KMS-11 (cell line): ENCODE results near the gene PPM1M.
"Not testable (repeated sequence)": the region's sequence is repeated elsewhere in the genome, so short reads cannot be mapped to it uniquely, and the experiment has no call there.

Experiments used
- H2AFZ ChIP-seq: fragments of 200-600 bp; sonication (generic); 2 replicates; pipeline ENCODE4 v1.6.1; 2016; ENCODE audit warnings: antibody characterized with exemption, mixed run types, low read depth
- H3K27ac ChIP-seq: fragments of 200-600 bp; sonication (generic); 2 replicates; pipeline ENCODE4 v1.6.1; 2016; ENCODE audit warnings: mild to moderate bottlenecking, mixed run types
- H3K27me3 ChIP-seq: fragments of 200-600 bp; sonication (generic); 2 replicates; pipeline ENCODE4 v1.6.1; 2017; ENCODE audit warnings: mild to moderate bottlenecking, low read depth, mixed run types, moderate library complexity; ENCODE audit not compliant: insufficient read depth
- H3K36me3 ChIP-seq: fragments of 200-600 bp; sonication (generic); 2 replicates; pipeline ENCODE4 v1.6.1; 2017; ENCODE audit warnings: mild to moderate bottlenecking, mixed run types; ENCODE audit not compliant: insufficient read depth
- H3K4me1 ChIP-seq: fragments of 200-600 bp; sonication (generic); 2 replicates; pipeline ENCODE4 v1.6.1; 2016; ENCODE audit warnings: mild to moderate bottlenecking, low read depth, mixed run types; ENCODE audit not compliant: poor library complexity, severe bottlenecking
- H3K4me2 ChIP-seq: fragments of 200-600 bp; sonication (generic); 2 replicates; pipeline ENCODE4 v1.7.0; 2016; ENCODE audit warnings: mild to moderate bottlenecking, mixed run types
- H3K4me3 ChIP-seq: fragments of 200-600 bp; sonication (generic); IDR thresholded peaks from 2 replicates; pipeline ENCODE4 v1.6.1; 2017; ENCODE audit warnings: low read depth, low read length, mixed read lengths; ENCODE audit not compliant: insufficient read depth
- H3K79me2 ChIP-seq: fragments of 200-600 bp; sonication (generic); 2 replicates; pipeline ENCODE4 v1.6.1; 2016; ENCODE audit warnings: low read depth, mixed run types; ENCODE audit not compliant: insufficient read depth
- H3K9ac ChIP-seq: fragments of 200-600 bp; sonication (generic); 2 replicates; pipeline ENCODE4 v1.6.1; 2016; ENCODE audit warnings: mild to moderate bottlenecking, mixed run types
- H4K20me1 ChIP-seq: fragments of 200-600 bp; sonication (generic); 2 replicates; pipeline ENCODE4 v1.6.1; 2016; ENCODE audit warnings: mild to moderate bottlenecking, mixed run types; ENCODE audit not compliant: insufficient read depth
- TF ChIP-seq, protein P1 (sequence below): fragments of 200-600 bp; sonication (generic); conservative IDR thresholded peaks from 2 replicates; pipeline ENCODE4 v1.6.1; 2017; ENCODE audit warnings: low read depth, mild to moderate bottlenecking, antibody characterized with exemption, low read length, moderate library complexity, mixed read lengths

Gene PPM1M

DNA sequence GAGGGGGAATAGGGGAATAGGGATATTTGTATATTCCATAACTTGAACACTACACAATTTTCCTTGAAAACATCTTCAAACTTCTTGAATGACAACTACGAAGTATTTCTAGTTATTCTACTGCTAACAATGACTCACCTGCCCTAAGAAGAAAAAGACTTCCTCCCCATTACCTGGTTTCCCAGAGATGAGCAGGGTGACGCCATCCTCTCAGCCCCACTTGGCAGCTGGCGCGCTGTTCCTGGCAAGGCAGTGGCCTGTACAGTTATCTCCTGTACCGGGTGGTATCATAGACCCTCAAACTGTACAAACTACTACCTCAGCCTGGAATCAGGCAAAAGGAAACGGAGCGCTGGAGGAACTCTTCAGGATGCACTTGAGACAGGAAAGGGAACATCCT lies 22.5 kb downstream of the PPM1M start:
- Histone ChIP-seq H3K4me2 (no peak overlapping the region), H3K79me2 (peaks cover 77% of the 10 kb centered on the region), H3K36me3 (0 out of 2 replicates have a peak, but pooled peaks cover 3% of the 10 kb centered on the region), H4K20me1 (peaks cover 16% of the 10 kb centered on the region), H3K27me3 (no peaks in the 10 kb centered on the region), H3K4me1 (peaks cover 50% of the 10 kb centered on the region), H3K9ac (no peak overlapping the region), H3K4me3 (no peak overlapping the region), H3K27ac (no peak overlapping the region), H2AFZ (no peak overlapping the region)
- TF ChIP-seq, protein P1, sequence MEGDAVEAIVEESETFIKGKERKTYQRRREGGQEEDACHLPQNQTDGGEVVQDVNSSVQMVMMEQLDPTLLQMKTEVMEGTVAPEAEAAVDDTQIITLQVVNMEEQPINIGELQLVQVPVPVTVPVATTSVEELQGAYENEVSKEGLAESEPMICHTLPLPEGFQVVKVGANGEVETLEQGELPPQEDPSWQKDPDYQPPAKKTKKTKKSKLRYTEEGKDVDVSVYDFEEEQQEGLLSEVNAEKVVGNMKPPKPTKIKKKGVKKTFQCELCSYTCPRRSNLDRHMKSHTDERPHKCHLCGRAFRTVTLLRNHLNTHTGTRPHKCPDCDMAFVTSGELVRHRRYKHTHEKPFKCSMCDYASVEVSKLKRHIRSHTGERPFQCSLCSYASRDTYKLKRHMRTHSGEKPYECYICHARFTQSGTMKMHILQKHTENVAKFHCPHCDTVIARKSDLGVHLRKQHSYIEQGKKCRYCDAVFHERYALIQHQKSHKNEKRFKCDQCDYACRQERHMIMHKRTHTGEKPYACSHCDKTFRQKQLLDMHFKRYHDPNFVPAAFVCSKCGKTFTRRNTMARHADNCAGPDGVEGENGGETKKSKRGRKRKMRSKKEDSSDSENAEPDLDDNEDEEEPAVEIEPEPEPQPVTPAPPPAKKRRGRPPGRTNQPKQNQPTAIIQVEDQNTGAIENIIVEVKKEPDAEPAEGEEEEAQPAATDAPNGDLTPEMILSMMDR, result no peak

DNA sequence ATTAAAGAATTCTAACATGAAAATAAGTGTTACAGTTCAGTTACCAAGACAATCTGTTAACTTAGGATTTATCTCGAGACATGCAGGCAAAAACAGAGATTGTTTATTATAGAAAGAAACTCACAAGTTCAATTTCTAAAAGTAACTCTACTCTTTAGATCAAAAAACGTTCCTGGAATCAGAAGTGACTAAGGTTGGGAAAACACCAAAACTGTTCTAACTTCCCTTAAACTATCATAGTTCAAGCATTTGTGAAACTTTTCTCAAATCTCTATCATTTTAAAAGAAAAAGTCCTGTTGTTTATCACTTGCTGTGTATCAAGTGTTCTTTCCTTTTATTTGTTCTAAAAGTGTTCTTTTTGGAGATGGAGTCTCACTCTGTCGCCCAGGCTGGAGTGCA lies 24.2 kb downstream of the PPM1M start:
- H4K20me1 ChIP-seq, result peaks cover 17% of the 10 kb centered on the region
- H3K27ac ChIP-seq, result no peak overlapping the region

DNA sequence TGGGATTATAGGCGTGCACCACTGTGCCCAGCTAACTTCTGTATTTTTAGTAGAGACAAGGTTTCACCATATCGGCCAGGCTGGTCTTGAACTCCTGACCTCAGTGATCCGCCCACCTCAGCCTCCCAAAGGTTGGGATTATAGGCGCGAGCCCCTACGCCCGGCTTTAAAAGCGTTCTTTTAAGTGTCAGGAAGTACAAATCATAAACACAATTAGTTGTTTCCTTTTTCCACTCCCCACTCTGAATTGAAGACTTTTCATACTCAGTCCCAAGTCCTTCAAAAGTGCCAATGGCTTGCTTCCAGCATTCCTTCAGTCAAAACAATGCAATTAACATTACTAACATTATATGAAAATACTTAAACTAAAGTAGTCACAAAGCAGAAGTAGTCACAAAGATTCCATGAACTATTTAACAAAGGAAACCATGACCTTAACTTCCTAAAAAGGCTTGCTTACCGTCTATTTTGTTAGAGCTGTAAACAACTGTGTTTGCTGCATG lies 24.7 kb downstream of the PPM1M start:
- Histone ChIP-seq H2AFZ (no peak overlapping the region), H3K27me3 (no peaks in the 10 kb centered on the region), H3K4me2 (peak overlapping the region; percentile 16), H3K36me3 (0 out of 2 replicates have a peak, but pooled peaks cover 3% of the 10 kb centered on the region), H3K4me3 (no peak overlapping the region), H3K9ac (no peak overlapping the region), H3K27ac (no peak overlapping the region; the same call in 1 of the 2 replicates), H3K4me1 (peaks cover 56% of the 10 kb centered on the region), H4K20me1 (peaks cover 22% of the 10 kb centered on the region), H3K79me2 (peaks cover 91% of the 10 kb centered on the region)
- TF ChIP-seq, protein P1, result no peak

More for the DNA sequence above, 24.2 kb downstream of the PPM1M start:
- Histone ChIP-seq H3K4me3 (no peak overlapping the region), H3K36me3 (0 out of 2 replicates have a peak, but pooled peaks cover 3% of the 10 kb centered on the region), H3K79me2 (peaks cover 85% of the 10 kb centered on the region), H3K27me3 (no peaks in the 10 kb centered on the region), H3K9ac (no peak overlapping the region), H3K4me1 (peaks cover 51% of the 10 kb centered on the region), H3K4me2 (no peak overlapping the region; the same call in 1 of the 2 replicates), H2AFZ (no peak overlapping the region)
- TF ChIP-seq, protein P1, result no peak

DNA sequence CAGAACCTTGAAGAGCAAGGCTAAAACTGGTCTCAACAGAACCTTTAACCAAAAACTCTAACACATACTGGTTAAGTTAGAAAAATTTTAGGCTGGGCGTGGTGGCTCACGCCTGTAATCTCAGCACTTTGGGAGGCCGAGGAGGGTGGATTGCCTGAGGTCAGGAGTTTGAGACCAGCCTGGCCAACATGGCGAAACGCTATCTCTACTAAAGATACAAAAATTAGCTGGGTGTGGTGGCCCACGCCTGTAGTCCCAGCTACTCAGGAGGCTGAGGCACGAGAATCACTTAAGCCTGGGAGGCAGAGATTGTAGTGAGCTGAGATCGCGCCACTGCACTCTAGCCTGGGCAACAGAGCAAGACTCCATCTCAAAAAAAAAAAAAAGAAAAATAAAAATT lies 26.6 kb downstream of the PPM1M start:
- H3K4me1 ChIP-seq, result peaks cover 71% of the 10 kb centered on the region
- not testable (repeated sequence) for H3K36me3 ChIP-seq, H3K9ac ChIP-seq, H2AFZ ChIP-seq, H3K27me3 ChIP-seq, H3K4me3 ChIP-seq
- peaks cover 100% of the 10 kb centered on the region for H3K79me2 ChIP-seq
- peak overlapping the region; percentile 52 for H3K27ac ChIP-seq
- H4K20me1 ChIP-seq, result peaks cover 24% of the 10 kb centered on the region
- H3K4me2 ChIP-seq, result peak overlapping the region; percentile 69

DNA sequence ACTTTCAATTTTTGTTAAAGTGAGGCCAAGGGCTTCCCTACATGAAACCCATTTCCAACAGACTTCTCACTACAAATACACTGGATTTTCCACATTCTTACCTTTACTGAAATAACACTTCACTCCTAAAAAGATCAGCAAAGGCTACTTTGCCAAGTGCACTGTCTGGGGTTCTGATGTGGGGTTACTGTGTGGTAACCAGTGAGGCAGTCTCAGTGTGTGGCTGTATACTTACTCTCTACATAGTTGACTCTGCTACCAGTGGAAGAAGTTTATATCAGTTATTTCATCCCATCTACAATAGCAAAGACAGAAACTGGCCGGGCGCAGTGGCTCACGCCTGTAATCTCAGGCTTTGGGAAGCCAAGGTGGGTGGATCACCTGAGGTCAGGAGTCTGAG lies 27.3 kb downstream of the PPM1M start:
- peak overlapping the region; percentile 69; the same call in 1 of the 2 replicates for H3K4me2 ChIP-seq
- no peaks in the 10 kb centered on the region for H3K36me3 ChIP-seq
- no peaks in the 10 kb centered on the region for H3K27me3 ChIP-seq
- H3K9ac ChIP-seq, result no peak overlapping the region
- peaks cover 71% of the 10 kb centered on the region for H3K4me1 ChIP-seq
- peak overlapping the region; percentile 52; the same call in 1 of the 2 replicates for H3K27ac ChIP-seq
- H4K20me1 ChIP-seq, result peaks cover 24% of the 10 kb centered on the region
- peaks cover 100% of the 10 kb centered on the region for H3K79me2 ChIP-seq
- no peak overlapping the region for H3K4me3 ChIP-seq
- no peak overlapping the region for H2AFZ ChIP-seq
- TF ChIP-seq, protein P1, result no peak

DNA sequence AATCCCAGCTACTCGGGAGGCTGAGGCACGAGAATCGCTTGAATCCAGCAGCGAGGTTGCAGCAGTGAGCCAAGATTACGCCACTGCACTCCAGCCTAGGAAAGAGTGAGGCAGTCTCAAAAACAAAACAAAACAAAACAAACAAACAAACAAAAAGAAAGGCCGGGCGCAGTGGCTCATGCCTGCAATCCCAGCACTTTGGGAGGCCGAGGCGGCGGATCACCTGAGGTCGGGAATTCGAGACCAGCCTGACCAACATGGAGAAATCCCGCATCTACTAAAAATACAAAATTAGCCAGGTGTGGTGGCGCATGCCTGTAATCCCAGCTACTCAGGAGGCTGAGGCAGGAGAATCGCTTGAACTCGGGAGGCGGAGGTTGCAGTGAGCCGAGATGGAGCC lies 29.2 kb downstream of the PPM1M start:
- H4K20me1 ChIP-seq, result peaks cover 23% of the 10 kb centered on the region
- H3K36me3 ChIP-seq, H3K27me3 ChIP-seq, H3K9ac ChIP-seq, H3K4me2 ChIP-seq, H3K4me3 ChIP-seq, H3K27ac ChIP-seq, H2AFZ ChIP-seq: not testable (repeated sequence)
- peaks cover 83% of the 10 kb centered on the region for H3K79me2 ChIP-seq
- H3K4me1 ChIP-seq, result peaks cover 76% of the 10 kb centered on the region
